Measurements from ENCODE around the gene GOLT1B.
"Not testable (repeated sequence)": the region's sequence is repeated elsewhere in the genome, so short reads cannot be mapped to it uniquely, and the experiment has no call there.

Gene GOLT1B, protein sequence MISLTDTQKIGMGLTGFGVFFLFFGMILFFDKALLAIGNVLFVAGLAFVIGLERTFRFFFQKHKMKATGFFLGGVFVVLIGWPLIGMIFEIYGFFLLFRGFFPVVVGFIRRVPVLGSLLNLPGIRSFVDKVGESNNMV

GRCh38 chr12:21501258-21502163, at the start of gene GOLT1B, which contains the start of gene RECQL:
Gene GOLT1B, plus strand, starts transcription at chr12:21501789. Its CDS starts 135 bp downstream, at chr12:21501924.
Gene RECQL, minus strand, starts transcription at chr12:21501635. Its CDS starts 2,065 bp downstream, at chr12:21499570.
- intact Hi-C loops (cut with DNase I): loop anchor here (5.0 kb wide), 1 partner anchor 156 kb away; the partner anchor contains the start of gene LDHB
- peak; percentile 86 to 99 (median 92) for DNase-seq

DNA sequence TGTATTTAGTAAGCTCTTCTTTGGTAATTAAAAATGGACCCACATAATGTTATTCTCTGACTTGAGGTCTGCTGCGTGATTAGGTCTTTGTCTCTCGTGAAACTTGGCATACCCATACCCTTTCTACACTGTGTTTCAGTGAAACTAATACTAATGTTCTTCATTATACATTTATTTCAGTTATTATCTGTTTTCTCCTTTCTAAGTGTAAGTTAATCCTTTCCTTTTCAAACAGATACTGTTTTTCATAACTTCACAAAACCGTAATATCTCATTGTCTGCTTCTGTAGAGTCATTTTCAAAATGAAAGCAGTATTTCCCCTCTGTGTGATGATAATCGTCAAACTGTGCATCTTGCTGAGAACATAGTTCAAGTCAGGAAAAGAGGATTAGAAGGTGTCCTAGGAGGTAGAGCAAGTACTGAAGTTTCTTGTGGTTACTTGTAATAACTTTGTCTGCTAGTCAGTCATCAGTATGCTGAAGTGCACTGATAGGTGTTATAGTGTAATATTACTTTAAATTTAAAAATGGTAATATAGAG, 48.2 kb upstream of the GOLT1B start:
- intact Hi-C loops (cut with DNase I): no loop called here

GRCh38 chr12:21456291-21456780, 45.3 kb upstream of the GOLT1B start:
- DNase-seq: no peak
- intact Hi-C loops (cut with DNase I): no loop called here

More for the DNA sequence above, 48.2 kb upstream of the GOLT1B start:
- no peak for DNase-seq

DNA sequence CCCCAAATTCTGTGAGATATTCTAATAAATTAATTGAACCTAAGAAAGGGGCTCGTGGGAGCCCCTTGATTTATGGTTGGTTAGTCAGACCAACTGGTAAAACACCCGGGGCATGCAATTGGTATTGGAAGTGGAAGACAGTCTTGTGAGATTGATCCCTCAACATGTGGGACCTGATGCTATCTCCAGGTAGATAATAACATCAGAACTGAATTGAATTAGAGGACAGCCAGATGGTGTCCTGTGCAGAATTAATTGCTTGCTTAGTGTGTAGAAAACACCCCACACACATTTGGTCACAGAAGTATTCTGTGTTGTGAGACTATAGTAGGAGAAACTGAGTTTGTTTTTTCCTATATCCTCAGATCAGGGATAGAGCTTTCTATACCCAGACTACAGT, 42.1 kb upstream of the GOLT1B start:
- intact Hi-C loops (cut with DNase I): no loop called here
- no peak for DNase-seq

- DNase-seq; intact Hi-C loops (cut with DNase I): not testable (repeated sequence)
Observed at GRCh38 chr12:21467334-21467733, 34.3 kb upstream of the GOLT1B start.

GRCh38 chr12:21471294-21471693, 30.3 kb upstream of the GOLT1B start:
- DNase-seq: no peak
- intact Hi-C loops (cut with DNase I): no loop called here

GRCh38 chr12:21472197-21472823, 29.3 kb upstream of the GOLT1B start:
- intact Hi-C loops (cut with DNase I): no loop called here
- DNase-seq: no peak

- intact Hi-C loops (cut with DNase I): no loop called here
- DNase-seq: no peak
Observed at GRCh38 chr12:21475552-21475951, 26.0 kb upstream of the GOLT1B start.

- DNase-seq: no peak
- intact Hi-C loops (cut with DNase I): no loop called here
Observed at GRCh38 chr12:21476949-21477348, 24.6 kb upstream of the GOLT1B start.

DNA sequence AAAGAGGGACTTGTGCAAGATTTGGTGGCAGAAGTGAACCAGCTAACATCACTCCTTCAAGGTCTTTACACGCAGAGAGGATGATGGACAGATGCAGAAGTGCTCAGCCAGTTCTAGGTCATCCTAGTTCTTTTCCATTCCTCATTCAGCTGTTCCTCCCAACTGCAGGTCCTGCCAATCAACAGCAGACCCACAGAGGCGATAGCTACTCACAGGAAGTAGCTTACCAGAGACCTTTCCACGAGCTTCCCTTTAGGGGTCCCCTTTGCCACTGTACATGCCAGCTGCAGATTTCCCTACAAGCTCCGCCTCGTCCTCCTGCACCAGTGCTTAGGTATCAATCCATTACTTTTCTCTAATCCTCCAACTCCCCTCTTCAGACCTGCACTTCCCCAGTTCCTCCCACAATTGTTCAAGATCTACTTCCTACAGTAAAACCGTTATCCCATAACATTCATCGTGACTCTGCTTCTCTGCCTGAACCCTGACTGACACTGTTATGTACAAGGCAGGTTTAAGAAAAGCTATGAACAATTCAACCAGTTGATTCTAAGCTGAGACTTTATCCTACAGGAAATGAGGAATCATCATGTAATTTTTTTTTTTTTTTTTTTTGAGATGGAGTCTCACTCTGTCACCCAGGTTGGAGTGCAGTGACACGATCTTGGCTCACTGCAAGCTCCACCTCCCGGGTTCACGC, 22.7 kb upstream of the GOLT1B start:
- no peak for DNase-seq
- intact Hi-C loops (cut with DNase I): no loop called here

- intact Hi-C loops (cut with DNase I): no loop called here
- no peak for DNase-seq
Observed at GRCh38 chr12:21483531-21483930, 18.1 kb upstream of the GOLT1B start.

- intact Hi-C loops (cut with DNase I): no loop called here
- DNase-seq: no peak
Observed at GRCh38 chr12:21485998-21486397, 15.6 kb upstream of the GOLT1B start.

DNA sequence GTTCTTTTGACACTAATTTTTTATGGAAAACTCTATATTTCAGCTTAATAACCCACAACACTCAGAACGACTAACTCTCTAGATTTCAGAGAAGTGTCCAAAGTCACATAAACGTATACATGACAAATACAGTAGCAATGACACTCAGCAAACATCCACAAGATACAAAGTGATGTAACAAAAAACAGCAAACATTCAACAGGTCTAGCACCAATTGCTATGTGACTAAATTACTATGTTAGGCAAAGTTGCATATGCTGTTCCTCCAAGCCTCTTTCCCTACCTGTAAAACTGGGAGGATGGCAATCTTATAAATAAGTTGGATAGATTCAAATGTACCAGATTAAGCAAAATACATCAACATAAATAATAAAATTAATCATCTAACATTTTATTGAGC, 1.8 kb upstream of the GOLT1B start:
- intact Hi-C loops (cut with DNase I): loop anchor here (5.0 kb wide), 1 partner anchor 158 kb away; the partner anchor contains the start of gene LDHB
- no peak for DNase-seq

- intact Hi-C loops (cut with DNase I): loop anchor here (5.0 kb wide), 1 partner anchor 156 kb away; the partner anchor contains the start of gene LDHB
- no peak for DNase-seq
Observed at GRCh38 chr12:21500786-21501257, 767 bp upstream of the GOLT1B start.

DNA sequence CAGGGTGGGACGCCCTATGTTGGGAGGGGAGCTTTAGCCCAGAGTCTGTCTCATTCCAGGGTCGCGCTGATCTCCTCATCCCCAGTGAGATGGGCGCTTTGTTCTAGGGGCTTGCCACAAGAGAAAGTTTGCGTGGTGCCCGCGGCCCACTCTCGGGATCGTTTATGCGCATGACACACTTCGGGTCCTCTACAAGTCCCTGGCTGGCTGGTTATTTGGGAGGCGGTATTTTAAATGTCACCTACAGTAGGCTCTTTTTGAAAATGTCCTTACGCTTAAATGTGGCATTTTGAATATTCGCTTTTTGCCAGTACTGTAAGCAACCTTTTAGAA, 541 bp downstream of the GOLT1B start:
- peak in 2 of 10 donors; percentile 21 to 30 for DNase-seq
- intact Hi-C loops (cut with DNase I): loop anchor here (5.0 kb wide), 1 partner anchor 155 kb away; the partner anchor contains the start of gene LDHB

GRCh38 chr12:21502872-21503271, 1.3 kb downstream of the GOLT1B start:
- DNase-seq: peak in 1 of 10 donors; percentile 57

GRCh38 chr12:21505888-21506287, 4.3 kb downstream of the GOLT1B start:
- DNase-seq: no peak
- intact Hi-C loops (cut with DNase I): no loop called here

More at GRCh38 chr12:21502872-21503271, 1.3 kb downstream of the GOLT1B start:
- intact Hi-C loops (cut with DNase I): loop anchor here (5.0 kb wide), 1 partner anchor 154 kb away; the partner anchor contains the start of gene LDHB

DNA sequence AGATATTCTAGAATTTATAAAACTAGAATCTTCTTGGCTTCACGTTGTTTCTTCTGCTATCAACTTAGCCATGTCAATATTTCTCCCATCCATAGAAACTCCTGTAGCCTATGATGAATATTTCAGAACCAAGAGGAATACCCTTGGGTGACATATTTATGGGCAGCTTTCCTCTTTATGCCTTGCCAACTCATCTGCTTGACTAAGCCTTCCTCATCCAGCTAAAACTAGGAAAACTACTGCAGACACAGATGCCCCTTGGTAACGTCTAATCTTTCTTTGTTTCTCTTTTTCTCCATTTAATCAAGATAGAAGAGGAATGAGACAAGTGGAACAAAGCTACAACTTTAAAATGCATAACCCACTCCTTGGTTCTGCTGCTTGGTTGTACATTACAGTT, 6.3 kb downstream of the GOLT1B start:
- intact Hi-C loops (cut with DNase I): no loop called here
- DNase-seq: no peak

DNA sequence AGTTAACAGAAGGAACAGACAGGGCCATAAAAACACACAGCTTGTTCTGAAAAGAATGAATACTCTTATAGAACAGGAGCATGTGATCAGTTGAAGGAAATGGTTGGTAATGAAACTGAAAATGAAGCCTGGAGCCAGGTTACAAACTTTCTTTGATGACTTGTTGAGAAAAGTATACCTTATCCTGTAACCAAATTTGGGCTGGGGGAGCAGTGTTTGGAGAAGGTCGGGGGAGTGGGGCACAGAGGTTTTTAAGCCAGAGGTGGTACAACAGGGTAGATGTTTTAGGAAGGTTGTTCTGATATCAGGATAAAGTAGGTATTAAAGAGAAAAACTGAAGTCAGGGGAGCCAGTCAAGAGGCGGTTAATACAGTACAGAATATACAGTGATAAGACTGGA, 8.2 kb downstream of the GOLT1B start:
- intact Hi-C loops (cut with DNase I): no loop called here

DNA sequence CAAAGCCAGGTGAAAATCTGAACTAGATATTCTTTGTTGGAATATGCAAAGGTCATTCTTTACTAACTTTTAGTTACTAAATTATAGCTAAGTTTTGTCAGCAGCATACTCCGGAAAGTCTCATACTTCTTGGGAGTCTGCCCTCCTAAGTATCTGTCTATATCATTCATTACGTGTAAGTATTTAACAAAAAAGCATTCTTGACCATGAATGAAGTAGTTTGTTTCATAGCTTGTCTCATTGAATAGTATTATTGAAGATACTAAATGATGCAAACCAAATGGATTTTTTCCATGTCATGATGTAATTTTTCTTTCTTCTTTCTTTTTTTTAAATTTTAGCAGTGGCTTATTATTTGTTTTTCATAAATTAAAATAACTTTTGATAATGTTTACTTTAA, 14.7 kb downstream of the GOLT1B start:
- DNase-seq: no peak
- intact Hi-C loops (cut with DNase I): no loop called here

More for the DNA sequence above, 8.2 kb downstream of the GOLT1B start:
- no peak for DNase-seq

Measured in posterior cingulate gyrus (tissue), 11 donors.